ENCODE results near the gene GPRC5D. TPM values are rescaled to one million over a fixed set of nuclear protein-coding genes. Genes with fewer than 3 reads are reported as not detected.

GPRC5D gene
- total RNA-seq, 1 experiment from 2014 or later = not detected

Other genes with a start within 250 kb of the GPRC5D start
- gene CDKN1B, start 234.8 kb downstream of the GPRC5D start, total RNA-seq (2022) = 37.7 and 41.0 TPM in 2 replicates
- 5.2 and 5.3 TPM in 2 replicates for gene APOLD1, start 166.5 kb downstream of the GPRC5D start, total RNA-seq (2022)
- gene DDX47, start 138.8 kb downstream of the GPRC5D start, total RNA-seq (2022) = 60.2 and 60.5 TPM in 2 replicates
- gene GPRC5A, start 60.6 kb downstream of the GPRC5D start, total RNA-seq (2022) = 742 and 748 TPM in 2 replicates
- 10.6 and 10.9 TPM in 2 replicates for gene HEBP1, start 48.1 kb upstream of the GPRC5D start, total RNA-seq (2022)
- gene FAM234B, start 92.2 kb upstream of the GPRC5D start, total RNA-seq (2022) = 2.7 and 3.6 TPM in 2 replicates
- gene GSG1, start 151.5 kb upstream of the GPRC5D start, total RNA-seq (2022) = 0.47 TPM in 1 of 2 replicates, not detected in the other
- gene EMP1, start 244.6 kb upstream of the GPRC5D start, total RNA-seq (2022) = 128 and 146 TPM in 2 replicates